Activated B cell treated with CpG ODN at 0.5 μM for 24 hours (primary cell): ENCODE results near the gene DRG2. TPM values are rescaled to one million over a fixed set of nuclear protein-coding genes. Genes with fewer than 3 reads are reported as not detected.

Experiments used
- ATAC-seq: fragments of 200-7000 bp; cut with Tn5 transposase; one replicate; pipeline ENCODE4 v1.10.0; 2021; ENCODE audit warnings: low read depth, mild to moderate bottlenecking, moderate library complexity
- CTCF ChIA-PET: fragments of 350-600 bp; sonication (Branson Sonifier 250); formaldehyde crosslinking; loops from one replicate; lab custom pipeline; 2021; ENCODE audit warnings: antibody characterized with exemption; lab: Charles Lee
- POLR2A ChIA-PET: fragments of 350-600 bp; sonication (Branson Sonifier 250); formaldehyde crosslinking; loops from one replicate; lab custom pipeline; 2021; ENCODE audit warnings: antibody characterized with exemption; lab: Charles Lee
- DNase-seq: peaks from one replicate; pipeline ENCODE4 v3.0.0; 2022
- H3K27ac Mint-ChIP-seq: one replicate; pipeline ENCODE4 v1.8.0; 2020; ENCODE audit warnings: mixed read lengths
- H3K27me3 Mint-ChIP-seq: one replicate; pipeline ENCODE4 v1.8.0; 2021; ENCODE audit warnings: mixed read lengths
- H3K36me3 Mint-ChIP-seq: one replicate; pipeline ENCODE4 v1.8.0; 2021; ENCODE audit warnings: low read depth, mixed read lengths
- H3K4me1 Mint-ChIP-seq: one replicate; pipeline ENCODE4 v1.8.0; 2021; ENCODE audit warnings: mixed read lengths
- H3K4me3 Mint-ChIP-seq: one replicate; pipeline ENCODE4 v1.8.0; 2020; ENCODE audit warnings: mild to moderate bottlenecking, mixed read lengths
- H3K9me3 Mint-ChIP-seq: one replicate; pipeline ENCODE4 v1.8.0; 2020; ENCODE audit warnings: mixed read lengths
- CTCF ChIP-seq: fragments of 200-600 bp; IDR thresholded peaks from one replicate; pipeline ENCODE4 v1.8.0; 2022; ENCODE audit warnings: antibody characterized with exemption, mild to moderate bottlenecking
- intact Hi-C: fragments of 100-400 bp; cut with micrococcal nuclease; formaldehyde crosslinking; loops from one replicate; pipeline ENCODE4 v1.15.1; 2024
- total RNA-seq: library from RNA; stranded (reverse); gene quantifications from 2 replicates; pipeline ENCODE4 v1.2.3, GENCODE V29; 2022

The DRG2 gene
- total RNA-seq, 1 donor from 2014 or later = 67.1 TPM

- POLR2A ChIA-PET = no interaction called here
- no peak overlapping the region for H3K27ac Mint-ChIP-seq
These were observed 51.3 kb downstream of the DRG2 start for GRCh38 chr17:18139092-18139491.

GRCh38 chr17:18139498-18139897, 51.8 kb downstream of the DRG2 start:
- Mint-ChIP-seq H3K36me3 (no peaks in the 10 kb centered on the region), H3K27me3 (peaks cover 11% of the 10 kb centered on the region), H3K9me3 (no peaks in the 10 kb centered on the region), H3K4me3 (no peak overlapping the region), H3K4me1 (peaks cover 4% of the 10 kb centered on the region), H3K27ac (no peak overlapping the region)
- no peak for DNase-seq
- ATAC-seq = no peak
- CTCF ChIA-PET = no interaction called here
- intact Hi-C loops = no loop called here
- no peak for TF ChIP-seq CTCF
- POLR2A ChIA-PET = interaction anchor here (0.5 to 0.8 kb wide), 2 partner anchors 45 to 139 kb away, joined by 3 read pairs; no protein-coding TSS in a partner anchor

More at GRCh38 chr17:18139092-18139491, 51.3 kb downstream of the DRG2 start:
- H3K4me1 Mint-ChIP-seq = peaks cover 4% of the 10 kb centered on the region
- ATAC-seq = no peak
- intact Hi-C loops = no loop called here
- H3K9me3 Mint-ChIP-seq = no peaks in the 10 kb centered on the region
- no peak overlapping the region for H3K4me3 Mint-ChIP-seq
- peaks cover 11% of the 10 kb centered on the region for H3K27me3 Mint-ChIP-seq
- CTCF ChIA-PET = no interaction called here
- no peak for DNase-seq
- no peak for TF ChIP-seq CTCF
- H3K36me3 Mint-ChIP-seq = no peaks in the 10 kb centered on the region

GRCh38 chr17:18139949-18140348, 52.2 kb downstream of the DRG2 start:
- Mint-ChIP-seq H3K4me3 (no peak overlapping the region), H3K27ac (no peak overlapping the region), H3K36me3 (no peaks in the 10 kb centered on the region), H3K27me3 (peaks cover 11% of the 10 kb centered on the region), H3K9me3 (no peaks in the 10 kb centered on the region), H3K4me1 (peaks cover 4% of the 10 kb centered on the region)
- no peak for ATAC-seq
- ChIA-PET CTCF (no interaction called here), POLR2A (interaction anchor here (0.5 to 0.8 kb wide), 2 partner anchors 44 to 139 kb away, joined by 3 read pairs; no protein-coding TSS in a partner anchor)
- intact Hi-C loops = no loop called here
- no peak for DNase-seq
- no peak for TF ChIP-seq CTCF

- intact Hi-C loops = loop anchor here (1.0 kb wide), 3 partner anchors 13 to 77 kb away; partner anchors contain the start of gene ALKBH5
- no peak for DNase-seq
- Mint-ChIP-seq H3K27ac (no peak overlapping the region), H3K4me3 (no peak overlapping the region), H3K4me1 (peaks cover 4% of the 10 kb centered on the region), H3K9me3 (no peaks in the 10 kb centered on the region), H3K36me3 (no peaks in the 10 kb centered on the region), H3K27me3 (peaks cover 11% of the 10 kb centered on the region)
- POLR2A ChIA-PET = interaction anchor here (0.6 kb wide), 1 partner anchor 110 kb away, joined by 6 read pairs; no protein-coding TSS in a partner anchor
- no peak for TF ChIP-seq CTCF
- CTCF ChIA-PET = interaction anchor here (0.6 to 2.3 kb wide), 3 partner anchors 44 to 471 kb away, joined by 3 to 12 read pairs (median 4); partner anchors contain the start of gene ALKBH5
- no peak for ATAC-seq
These were observed 52.9 kb downstream of the DRG2 start for GRCh38 chr17:18140648-18141047.

GRCh38 chr17:18141210-18141803, 53.6 kb downstream of the DRG2 start:
- ChIA-PET CTCF (interaction anchor here (0.6 to 2.3 kb wide), 4 partner anchors 44 to 470 kb away, joined by 3 to 12 read pairs (median 4); partner anchors contain the start of gene ALKBH5), POLR2A (interaction anchor here (0.6 kb wide), 1 partner anchor 111 kb away, joined by 6 read pairs; no protein-coding TSS in a partner anchor)
- H3K27me3 Mint-ChIP-seq = peaks cover 6% of the 10 kb centered on the region
- peak; percentile 31 for TF ChIP-seq CTCF
- ATAC-seq (peak; percentile 69), DNase-seq (no peak)
- H3K9me3 Mint-ChIP-seq = no peaks in the 10 kb centered on the region
- no peak overlapping the region for H3K4me3 Mint-ChIP-seq
- H3K36me3 Mint-ChIP-seq = no peaks in the 10 kb centered on the region
- no peak overlapping the region for H3K27ac Mint-ChIP-seq
- intact Hi-C loops = loop anchor here (1.0 kb wide), 3 partner anchors 12 to 76 kb away; partner anchors contain the start of gene ALKBH5
- peaks cover 4% of the 10 kb centered on the region for H3K4me1 Mint-ChIP-seq
